Measurements from ENCODE around the gene C10orf120. TPM values are rescaled to one million over a fixed set of nuclear protein-coding genes. Genes with fewer than 3 reads are reported as not detected.

C10orf120 gene
- total and polyA plus RNA-seq, 9 of the 15 experiments (the other 6 are each of a cell fraction or from before 2014, with no cell fraction given), result not detected

GRCh38 chr10:122744257-122744656 is 44.6 kb upstream of the C10orf120 start (continued):
- TF ChIP-seq THRB (CRISPR knock-in tag; conservative IDR thresholded peaks at IDR 0.05), result no peak
- no peak for TF ChIP-seq DNMT1 (IDR thresholded peaks at IDR 0.05)

DNA sequence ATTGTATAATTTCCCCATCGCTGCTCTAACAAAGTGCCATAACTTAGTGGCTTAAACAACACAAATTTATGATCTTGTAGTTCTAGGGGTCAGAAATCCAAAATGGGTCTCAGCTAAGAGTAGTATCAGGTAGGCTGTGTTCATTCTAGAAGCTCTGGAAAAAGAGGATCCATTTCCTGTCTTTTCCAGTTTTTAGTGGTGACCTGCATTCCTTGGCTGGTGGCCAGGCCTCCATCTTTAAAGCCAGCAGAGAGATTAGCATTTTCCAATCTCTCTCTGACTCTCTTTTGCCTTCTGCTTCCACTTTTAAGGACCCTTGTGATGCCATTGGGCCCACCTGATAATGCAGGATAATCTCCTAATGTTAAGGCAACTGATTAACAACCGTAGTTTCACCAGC is 41.0 kb upstream of the C10orf120 start:
- ChIA-PET POLR2A (no interaction called here), CTCF (ENCODE audit: low intra/inter-chr PET ratio) (no interaction called here)
- H3K4me1 ChIP-seq (replicated peaks in 1 of 2; ENCODE audit: control insufficient read depth in 2 of 2, insufficient read depth in 2 of 2, low read length in 2 of 2), result no peaks in the 10 kb centered on the region
- in situ Hi-C loops (cut with MboI) (no loop called here), intact Hi-C loops (cut with micrococcal nuclease) (no loop called here)
- no peak for ATAC-seq
- no peaks in the 10 kb centered on the region for H4K20me1 ChIP-seq (replicated peaks; ENCODE audit: control insufficient read depth, insufficient read depth, low read length)
- H3K4me3 ChIP-seq, result no peak overlapping the region
- H3K79me2 ChIP-seq (ENCODE audit: control insufficient read depth, insufficient read depth, low read length), result no peaks in the 10 kb centered on the region
- no peaks in the 10 kb centered on the region for H3K36me3 ChIP-seq (ENCODE audit: control insufficient read depth, insufficient read depth, low read length)
- no peak for DNase-seq (ENCODE audit: extremely low read depth in 1 of 4, low spot score in 3 of 4)
- BruUV-seq (replicated peaks), result no TSS peak
- H3K27ac ChIP-seq (ENCODE audit: extremely low read depth, low read depth, low read length), result no peak overlapping the region
- H3K9me1 ChIP-seq (ENCODE audit: control insufficient read depth, insufficient read depth, low read length), result no peaks in the 10 kb centered on the region
- no peak overlapping the region for H3K9ac ChIP-seq (ENCODE audit: insufficient read depth in 1 of 2, low read depth in 2 of 2, low read length in 2 of 2)
- H3K9me3 ChIP-seq (replicated peaks; ENCODE audit: control insufficient read depth, insufficient read depth, low read depth, low read length), result no peaks in the 10 kb centered on the region
- WGBS (ENCODE audit: insufficient coverage, low coverage, missing lambda C conversion rate), result 0% methylated on average over 2 of the region's 2 CpGs
- no peak overlapping the region for H3K4me2 ChIP-seq (ENCODE audit: insufficient read depth, low read length)
- no peak overlapping the region for H2AFZ ChIP-seq (ENCODE audit: low read depth, low read length)
- H3K27me3 ChIP-seq (ENCODE audit: control insufficient read depth in 2 of 2, insufficient read depth in 2 of 2, low read length in 2 of 2), result peaks cover 0 to 4% of the 10 kb centered on the region in 2 experiments; a peak in 2 of 5 replicates
- FAIRE-seq, result no peak
- TF ChIP-seq FOXK1 (CRISPR knock-in tag; IDR thresholded peaks at IDR 0.05; ENCODE audit: borderline replicate concordance) (no peak), MGA (IDR thresholded peaks at IDR 0.05) (no peak), TEAD4 (IDR thresholded peaks at IDR 0.05; ENCODE audit: low read length) (0 out of 2 replicates have a peak, but pooled peaks have one; percentile 12), TEAD4 (CRISPR knock-in tag; IDR thresholded peaks at IDR 0.05; ENCODE audit: borderline replicate concordance) (no peak)
